Spleen (tissue), 11 donors: ENCODE data around the gene CEP55. TPM values are rescaled to one million over a fixed set of nuclear protein-coding genes. Genes with fewer than 3 reads are reported as not detected.

Experiments used
- DNase-seq: peaks from one replicate; pipeline ENCODE4 v3.0.0-alpha.2; 2020
- H3K27ac ChIP-seq, 8 donors: fragments of 200-600 bp; sonication (generic) in 7 of 8; 1 replicate in 4 of 8; 2 replicates in 4 of 8; pipeline versions ENCODE4 v1.5.0 to v1.8.0; 2016 to 2021; ENCODE audit warnings: inconsistent platforms in 4 of 8, mild to moderate bottlenecking in 4 of 8, moderate library complexity in 1 of 8
- H3K27me3 ChIP-seq, 7 donors: fragments of 200-600 bp; sonication (generic) in 6 of 7; replicated peaks in 1 of 7; 1 replicate in 4 of 7; 2 replicates in 3 of 7; pipeline versions ENCODE4 v1.5.0 to v1.8.0; 2016 to 2021; ENCODE audit warnings: inconsistent platforms in 3 of 7, mild to moderate bottlenecking in 1 of 7
- H3K36me3 ChIP-seq, 6 donors: fragments of 200-600 bp; sonication (generic) in 5 of 6; 1 replicate in 4 of 6; 2 replicates in 2 of 6; pipeline versions ENCODE4 v1.5.0 to v1.8.0; 2016 to 2021; ENCODE audit warnings: inconsistent platforms in 2 of 6
- H3K4me1 ChIP-seq, 6 donors: fragments of 200-600 bp; sonication (generic) in 5 of 6; 1 replicate in 3 of 6; 2 replicates in 3 of 6; pipeline versions ENCODE4 v1.5.0 to v1.8.0; 2016 to 2021; ENCODE audit warnings: inconsistent platforms in 3 of 6
- H3K4me3 ChIP-seq, 8 donors: fragments of 200-600 bp; sonication (generic) in 7 of 8; 1 replicate in 4 of 8; 2 replicates in 4 of 8; pipeline versions ENCODE4 v1.5.0 to v1.8.0; 2016 to 2021; ENCODE audit warnings: inconsistent platforms in 4 of 8, mild to moderate bottlenecking in 4 of 8, moderate library complexity in 2 of 8
- H3K9me3 ChIP-seq, 8 donors: fragments of 200-600 bp; sonication (generic) in 7 of 8; 1 replicate in 4 of 8; 2 replicates in 4 of 8; pipeline versions ENCODE4 v1.5.0 to v1.8.0; 2016 to 2021; ENCODE audit warnings: inconsistent platforms in 4 of 8
- POLR2A ChIP-seq, 3 donors: fragments of 450-650 bp; IDR thresholded peaks; one replicate each; pipeline ENCODE4 v1.5.1; 2017; ENCODE audit warnings: antibody characterized with exemption in 3 of 3, mild to moderate bottlenecking in 1 of 3
- POLR2AphosphoS5 ChIP-seq, 3 donors: sonication (generic); formaldehyde crosslinking; IDR thresholded peaks; one replicate each; pipeline ENCODE4 v1.5.1; 2017; ENCODE audit warnings: antibody characterized with exemption in 3 of 3
- WGBS, 5 donors: extraction: QIAGEN DNeasy Blood & Tissue Kit in 3 of 5; methylation state at CpG; one replicate each; pipeline versions ENCODE4 v1.1.5 to v1.1.7; 2013 to 2018; 5-methylcytosine and 5-hydroxymethylcytosine counted together
- intact Hi-C: fragments of 100-400 bp; cut with DNase I; formaldehyde crosslinking; loops from one replicate; pipeline ENCODE4 v1.15.0; 2023; ENCODE audit warnings: low total_unique reads
- polyA plus RNA-seq, 3 donors: library from polyadenylated mRNA; stranded (reverse); fragments of 200-250 nt; gene quantifications; one replicate each; pipeline ENCODE4 v1.2.1, GENCODE V29; 2013
- total RNA-seq, 7 donors: library from RNA; depleted of rRNA in 3 of 7; stranded (reverse); fragments of >200 nt in 3 of 7; fragmentation: NEBNext Ultra II Directional in 4 of 7; extraction: Animal tissue kit (Norgen Biotek cat#: 25700) in 4 of 7; gene quantifications; one replicate each; pipeline versions ENCODE4 v1.1.0 to v1.2.1, GENCODE V29; 2016 to 2021
- TF ChIP-seq, protein P1 (sequence below), 11 experiments: fragments of 200-600 bp in 7 of 11; fragments of 450-650 bp in 4 of 11; sonication (generic) in 4 of 11; IDR thresholded peaks in 8 of 11; conservative IDR thresholded peaks in 3 of 11; 1 replicate in 7 of 11; 2 replicates in 4 of 11; pipeline versions ENCODE4 v1.4.0 to v1.8.0; 2016 to 2021; ENCODE audit warnings: antibody characterized with exemption in 11 of 11, inconsistent platforms in 4 of 11, mild to moderate bottlenecking in 1 of 11
- donor health status: healthy with polysubstance abuse.
- donor health status: DM: no; HTN: no; CAD: no; lungs with moderate emphysema.
- donor health status: DM: no; HTN: no; CAD: no.
- donor health status: Bipolar disorder and iron deficiency.
- donor health status: healthy.
- donor health status: DM: no; HTN: no; CAD: no.
- donor health status: DM: yes; HTN: yes; CAD: no.

The CEP55 gene
- total and polyA plus RNA-seq, 10 donors = 0.95 to 6.6 (median 3.1) TPM

DNA sequence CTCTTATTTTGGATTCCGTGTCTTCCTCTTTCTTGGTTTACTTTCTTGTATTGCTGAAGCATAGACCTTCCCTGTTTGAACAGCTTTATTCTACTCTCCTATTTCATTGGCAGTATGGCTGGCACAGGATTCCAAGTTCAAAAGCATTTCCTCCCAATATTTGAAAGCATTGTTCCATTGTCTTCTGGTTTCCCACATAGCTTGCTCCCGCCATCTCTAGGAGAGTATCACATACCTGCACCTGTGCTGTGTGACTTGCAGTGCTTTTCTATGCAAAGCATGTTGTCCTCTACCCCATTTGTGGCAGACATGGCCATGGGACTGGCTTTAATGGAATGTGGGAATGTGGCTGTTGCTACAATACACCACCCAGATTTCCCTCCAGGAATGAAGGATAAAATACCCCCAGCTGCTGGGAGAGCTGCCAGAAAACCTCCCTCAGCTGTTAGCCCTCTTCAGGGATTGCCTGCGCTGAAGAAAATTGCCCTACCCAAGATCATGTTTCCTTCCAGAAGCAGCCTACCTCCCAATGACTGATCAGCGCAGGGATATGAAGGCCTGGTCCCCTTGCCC is 7.4 kb upstream of the CEP55 start:
- H3K36me3 ChIP-seq = no peaks in the 10 kb centered on the region
- intact Hi-C loops = no loop called here
- no peaks in the 10 kb centered on the region for H3K9me3 ChIP-seq
- no peaks in the 10 kb centered on the region for H3K4me1 ChIP-seq
- no peak overlapping the region for H3K27ac ChIP-seq
- no peak for DNase-seq
- WGBS, 5 donors = 88 to 94% (median 91%) methylated on average over 4 of the region's 4 CpGs
- H3K4me3 ChIP-seq = no peak overlapping the region
- no peak for TF ChIP-seq POLR2AphosphoS5 (IDR thresholded peaks at IDR 0.05)
- TF ChIP-seq POLR2A (IDR thresholded peaks at IDR 0.05) = no peak
- TF ChIP-seq, protein P1, sequence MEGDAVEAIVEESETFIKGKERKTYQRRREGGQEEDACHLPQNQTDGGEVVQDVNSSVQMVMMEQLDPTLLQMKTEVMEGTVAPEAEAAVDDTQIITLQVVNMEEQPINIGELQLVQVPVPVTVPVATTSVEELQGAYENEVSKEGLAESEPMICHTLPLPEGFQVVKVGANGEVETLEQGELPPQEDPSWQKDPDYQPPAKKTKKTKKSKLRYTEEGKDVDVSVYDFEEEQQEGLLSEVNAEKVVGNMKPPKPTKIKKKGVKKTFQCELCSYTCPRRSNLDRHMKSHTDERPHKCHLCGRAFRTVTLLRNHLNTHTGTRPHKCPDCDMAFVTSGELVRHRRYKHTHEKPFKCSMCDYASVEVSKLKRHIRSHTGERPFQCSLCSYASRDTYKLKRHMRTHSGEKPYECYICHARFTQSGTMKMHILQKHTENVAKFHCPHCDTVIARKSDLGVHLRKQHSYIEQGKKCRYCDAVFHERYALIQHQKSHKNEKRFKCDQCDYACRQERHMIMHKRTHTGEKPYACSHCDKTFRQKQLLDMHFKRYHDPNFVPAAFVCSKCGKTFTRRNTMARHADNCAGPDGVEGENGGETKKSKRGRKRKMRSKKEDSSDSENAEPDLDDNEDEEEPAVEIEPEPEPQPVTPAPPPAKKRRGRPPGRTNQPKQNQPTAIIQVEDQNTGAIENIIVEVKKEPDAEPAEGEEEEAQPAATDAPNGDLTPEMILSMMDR (IDR thresholded peaks at IDR 0.05 in 8 of 11, conservative IDR thresholded peaks at IDR 0.05 in 3 of 11) = no peak
- H3K27me3 ChIP-seq = peaks cover 0 to 31% (median 0%) of the 10 kb centered on the region in 7 donors

DNA sequence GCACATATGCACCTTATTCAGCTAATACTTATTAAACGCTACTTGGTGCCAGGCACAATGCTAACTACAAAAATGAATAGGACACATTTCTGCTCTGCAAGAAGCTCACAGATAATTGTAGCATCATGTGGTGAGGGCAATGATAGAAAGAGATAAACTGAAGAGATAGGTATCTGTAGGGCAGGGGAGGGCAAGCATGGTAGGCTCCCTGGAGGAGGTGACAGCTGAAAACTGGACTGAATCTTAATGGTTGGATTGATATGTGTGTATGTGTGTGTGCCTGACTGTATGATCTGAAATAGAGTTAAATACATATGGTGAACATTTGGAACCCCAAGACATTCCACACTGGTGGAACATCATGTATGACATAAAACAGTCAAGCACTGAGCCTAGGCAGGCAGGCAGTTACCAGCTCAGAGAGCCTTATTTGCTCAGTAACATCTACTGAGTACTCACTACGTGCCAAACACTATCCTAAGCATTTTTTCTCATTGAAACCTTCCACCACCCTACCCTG is 4.8 kb upstream of the CEP55 start:
- H3K9me3 ChIP-seq = no peaks in the 10 kb centered on the region
- peaks cover 0 to 11% (median 9%) of the 10 kb centered on the region in 6 donors for H3K4me1 ChIP-seq
- H3K4me3 ChIP-seq = no peak overlapping the region
- H3K27ac ChIP-seq = no peak overlapping the region
- intact Hi-C loops = no loop called here
- TF ChIP-seq POLR2A (IDR thresholded peaks at IDR 0.05) (no peak), POLR2AphosphoS5 (IDR thresholded peaks at IDR 0.05) (no peak)
- TF ChIP-seq, protein P1 (IDR thresholded peaks at IDR 0.05 in 8 of 11, conservative IDR thresholded peaks at IDR 0.05 in 3 of 11) = no peak
- peaks cover 0 to 18% (median 0%) of the 10 kb centered on the region in 7 donors for H3K27me3 ChIP-seq
- 80 to 85% (median 82%) methylated on average over 2 of the region's 2 CpGs for WGBS, 5 donors
- H3K36me3 ChIP-seq = no peaks in the 10 kb centered on the region
- DNase-seq = no peak

DNA sequence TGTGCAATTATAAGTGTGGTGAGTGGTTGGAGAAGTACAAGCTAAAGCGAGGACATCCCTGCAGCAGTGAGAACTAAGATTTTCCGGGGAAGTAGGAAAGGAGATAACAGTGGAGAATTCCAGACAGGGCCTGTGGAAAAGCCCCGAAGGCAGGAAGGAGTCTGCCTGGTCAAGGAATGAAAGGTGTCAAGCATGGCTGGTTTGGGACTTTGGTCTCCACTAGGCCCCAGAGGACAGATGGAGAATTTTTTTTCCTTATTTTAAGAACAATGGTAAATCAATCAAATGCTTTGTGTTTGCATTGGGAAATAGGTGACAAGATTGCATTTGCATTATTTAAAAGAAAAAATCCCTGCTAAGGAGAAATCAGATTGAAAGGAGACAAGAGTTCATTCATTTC is 3.2 kb upstream of the CEP55 start:
- H3K4me1 ChIP-seq = peaks cover 0 to 26% (median 14%) of the 10 kb centered on the region in 6 donors

DNA sequence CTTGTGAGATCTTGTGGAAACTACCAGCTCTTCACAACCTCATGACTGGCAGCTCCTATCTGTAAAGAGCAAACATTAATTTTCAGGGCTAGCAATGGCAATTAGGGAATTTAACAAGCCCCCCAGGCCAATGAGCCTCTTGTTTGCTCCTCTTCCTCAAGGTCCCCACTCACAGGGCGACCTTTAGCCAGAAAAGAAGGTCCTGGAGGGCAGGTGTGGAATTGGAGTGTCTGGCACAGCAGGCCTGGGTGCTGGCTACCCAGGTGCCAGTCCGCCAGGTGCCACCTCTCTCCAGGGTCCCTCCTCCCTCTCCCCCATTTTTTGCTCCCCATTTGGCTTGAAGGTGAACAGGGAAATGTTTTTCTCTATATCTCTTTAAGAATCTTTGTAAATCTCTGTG is 1.9 kb upstream of the CEP55 start:
- no peak for DNase-seq
- intact Hi-C loops = no loop called here
- Histone ChIP-seq H3K4me3 (no peak overlapping the region), H3K27me3 (peaks cover 0 to 5% (median 0%) of the 10 kb centered on the region in 7 donors), H3K4me1 (peaks cover 0 to 35% (median 15%) of the 10 kb centered on the region in 6 donors), H3K9me3 (no peaks in the 10 kb centered on the region), H3K27ac (no peak overlapping the region), H3K36me3 (no peaks in the 10 kb centered on the region)
- whole genome bisulfite sequencing, 5 donors = 90 to 100% (median 95%) methylated on average over 2 of the region's 2 CpGs
- no peak for TF ChIP-seq POLR2A (IDR thresholded peaks at IDR 0.05)

More for the DNA sequence above, 3.2 kb upstream of the CEP55 start:
- Histone ChIP-seq H3K36me3 (no peaks in the 10 kb centered on the region), H3K9me3 (no peaks in the 10 kb centered on the region), H3K27me3 (peaks cover 0 to 11% (median 0%) of the 10 kb centered on the region in 7 donors), H3K27ac (no peak overlapping the region), H3K4me3 (no peak overlapping the region)
- 62 to 92% (median 85%) methylated on average over 3 of the region's 3 CpGs for WGBS, 5 donors
- intact Hi-C loops = no loop called here
- no peak for DNase-seq
- TF ChIP-seq POLR2A (IDR thresholded peaks at IDR 0.05) = no peak
- TF ChIP-seq POLR2AphosphoS5 (IDR thresholded peaks at IDR 0.05) = no peak
- TF ChIP-seq, protein P1 (IDR thresholded peaks at IDR 0.05 in 8 of 11, conservative IDR thresholded peaks at IDR 0.05 in 3 of 11) = no peak
